WTC11 (cell line): Measurements from ENCODE around the gene MKLN1. TPM values are rescaled to one million over a fixed set of nuclear protein-coding genes. Genes with fewer than 3 reads are reported as not detected.

Source experiments
- ATAC-seq: fragments of 200-7000 bp; cut with Tn5 transposase; 2 replicates; pipeline ENCODE4 v1.10.0; 2021; ENCODE audit warnings: mild to moderate bottlenecking, moderate library complexity
- CTCF ChIA-PET: fragments of 300-600 bp; sonication (Branson Sonifier 250); formaldehyde crosslinking; loops from one replicate; lab custom pipeline; 2021; ENCODE audit warnings: antibody characterized with exemption; lab: Charles Lee
- POLR2A ChIA-PET: fragments of 350-600 bp; sonication (Branson Sonifier 250); formaldehyde crosslinking; loops from one replicate; lab custom pipeline; 2021; ENCODE audit warnings: antibody characterized with exemption; lab: Charles Lee
- DNase-seq: peaks from one replicate; pipeline ENCODE4 v3.0.0; 2021; ENCODE audit warnings: low spot score
- H3K27ac Mint-ChIP-seq: 2 replicates; pipeline ENCODE4 v1.8.0; 2021; ENCODE audit warnings: mixed read lengths
- H3K27me3 Mint-ChIP-seq: 2 replicates; pipeline ENCODE4 v1.8.0; 2021; ENCODE audit warnings: low read depth, mild to moderate bottlenecking, moderate library complexity, mixed read lengths
- H3K36me3 Mint-ChIP-seq: 2 replicates; pipeline ENCODE4 v1.8.0; 2021; ENCODE audit warnings: mixed read lengths
- H3K4me1 Mint-ChIP-seq: 2 replicates; pipeline ENCODE4 v1.8.0; 2022; ENCODE audit warnings: mixed read lengths
- H3K4me3 Mint-ChIP-seq: 2 replicates; pipeline ENCODE4 v1.8.0; 2021; ENCODE audit warnings: mild to moderate bottlenecking, moderate library complexity, mixed read lengths
- H3K9me3 Mint-ChIP-seq: 2 replicates; pipeline ENCODE4 v1.8.0; 2021; ENCODE audit warnings: mixed read lengths
- AFF4 ChIP-seq: sonication (generic); formaldehyde crosslinking; IDR thresholded peaks from 2 replicates; pipeline ENCODE4 v1.8.1; 2023; ENCODE audit warnings: mild to moderate bottlenecking, missing genetic modification reagents, borderline replicate concordance
- ATF6 ChIP-seq: sonication (generic); formaldehyde crosslinking; IDR thresholded peaks from 2 replicates; pipeline ENCODE4 v1.8.1; 2023; ENCODE audit warnings: mild to moderate bottlenecking, missing genetic modification reagents
- GABPB1 ChIP-seq: sonication (generic); formaldehyde crosslinking; IDR thresholded peaks from 2 replicates; pipeline ENCODE4 v1.8.1; 2023; ENCODE audit warnings: mild to moderate bottlenecking, missing genetic modification reagents
- RORB ChIP-seq: fragments of 250-450 bp; sonication (Bioruptor Pico); IDR thresholded peaks from 2 replicates; pipeline ENCODE4 v1.9.0; 2021; ENCODE audit warnings: mild to moderate bottlenecking
- SP1 ChIP-seq: sonication (generic); formaldehyde crosslinking; conservative IDR thresholded peaks from 2 replicates; pipeline ENCODE4 v1.8.1; 2022; ENCODE audit warnings: missing genetic modification reagents
- ZNF423 ChIP-seq: fragments of 250-450 bp; sonication (Bioruptor Pico); IDR thresholded peaks from 2 replicates; pipeline ENCODE4 v2.1.2; 2022; ENCODE audit warnings: mild to moderate bottlenecking, moderate library complexity
- total RNA-seq: library from RNA; stranded (reverse); gene quantifications from 3 replicates; pipeline ENCODE4 v1.2.3, GENCODE V29; 2021
- TF ChIP-seq, protein P1 (sequence below): fragments of 250-450 bp; sonication (Bioruptor Pico); conservative IDR thresholded peaks from 2 replicates; pipeline ENCODE4 v1.9.0; 2021; ENCODE audit warnings: mild to moderate bottlenecking
- TF ChIP-seq, protein P2 (sequence below): sonication (generic); formaldehyde crosslinking; IDR thresholded peaks from 2 replicates; pipeline ENCODE4 v1.8.1; 2022; ENCODE audit warnings: low read depth, missing genetic modification reagents, borderline replicate concordance

The MKLN1 gene
- total RNA-seq, 1 experiment from 2014 or later, result 37.6 TPM

DNA sequence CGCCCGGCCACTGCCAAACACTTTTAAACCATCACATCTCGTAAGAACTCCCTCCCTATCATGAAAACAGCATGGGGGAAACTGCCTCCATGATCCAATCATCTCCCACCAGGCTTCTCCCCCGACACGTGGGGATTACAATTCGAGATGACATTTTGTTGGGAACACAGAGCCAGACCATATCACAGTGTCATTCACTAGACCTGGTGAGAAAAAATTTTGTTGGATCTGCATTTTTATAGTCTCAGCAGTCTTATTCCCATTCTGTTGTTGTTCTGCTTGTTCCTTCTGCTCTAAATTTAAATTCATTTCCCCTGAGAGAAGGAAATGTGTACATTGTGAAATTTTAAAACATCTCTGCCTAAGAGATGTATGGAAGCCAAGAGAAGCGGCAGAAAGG is 4.8 kb upstream of the MKLN1 start:
- Mint-ChIP-seq H3K27ac (peak overlapping the region; percentile 34), H3K36me3 (no peaks in the 10 kb centered on the region), H3K27me3 (no peaks in the 10 kb centered on the region), H3K9me3 (no peaks in the 10 kb centered on the region), H3K4me3 (no peak overlapping the region), H3K4me1 (peaks cover 28% of the 10 kb centered on the region)
- DNase-seq (no peak), ATAC-seq (no peak)
- TF ChIP-seq ZNF423 (CRISPR knock-in tag), result no peak
- TF ChIP-seq RORB (CRISPR knock-in tag), result no peak
- TF ChIP-seq, protein P1, sequence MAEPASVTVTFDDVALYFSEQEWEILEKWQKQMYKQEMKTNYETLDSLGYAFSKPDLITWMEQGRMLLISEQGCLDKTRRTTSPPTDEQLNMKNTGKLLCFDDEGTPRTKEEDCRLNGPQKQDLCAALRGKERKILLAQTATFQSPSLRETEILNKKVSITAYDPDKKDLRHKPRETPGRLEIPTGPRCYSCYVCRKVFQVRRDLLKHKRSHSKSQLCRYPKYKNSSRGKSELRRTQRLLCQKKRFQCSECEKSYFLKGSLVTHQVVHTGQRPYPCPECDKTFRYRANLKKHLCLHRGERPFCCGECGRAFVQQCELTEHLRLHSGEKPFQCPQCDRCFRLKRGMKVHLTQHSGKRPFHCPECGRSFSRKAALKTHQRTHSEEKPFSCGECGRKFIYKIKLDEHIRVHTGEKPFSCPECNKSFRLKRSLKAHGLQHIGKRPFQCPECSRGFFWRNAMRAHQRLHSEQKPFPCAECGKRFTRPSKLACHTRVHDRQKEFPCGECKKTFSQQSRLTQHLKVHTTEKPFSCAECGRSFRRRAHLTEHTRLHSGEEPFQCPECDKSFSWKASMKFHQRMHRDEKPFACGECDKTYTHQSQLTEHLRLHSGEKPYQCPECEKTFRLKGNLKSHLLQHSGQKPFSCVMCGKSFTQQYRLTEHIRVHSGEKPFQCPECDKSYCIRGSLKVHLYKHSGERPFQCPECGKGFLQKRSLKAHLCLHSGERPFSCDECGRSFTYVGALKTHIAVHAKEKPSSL (CRISPR knock-in tag), result no peak
- CTCF ChIA-PET, result interaction anchor here (0.6 kb wide), 1 partner anchor 7 kb away, joined by 3 read pairs; no protein-coding TSS in a partner anchor
- POLR2A ChIA-PET, result interaction anchor here (0.7 kb wide), 1 partner anchor 1241 kb away, joined by 10 read pairs; no protein-coding TSS in a partner anchor

DNA sequence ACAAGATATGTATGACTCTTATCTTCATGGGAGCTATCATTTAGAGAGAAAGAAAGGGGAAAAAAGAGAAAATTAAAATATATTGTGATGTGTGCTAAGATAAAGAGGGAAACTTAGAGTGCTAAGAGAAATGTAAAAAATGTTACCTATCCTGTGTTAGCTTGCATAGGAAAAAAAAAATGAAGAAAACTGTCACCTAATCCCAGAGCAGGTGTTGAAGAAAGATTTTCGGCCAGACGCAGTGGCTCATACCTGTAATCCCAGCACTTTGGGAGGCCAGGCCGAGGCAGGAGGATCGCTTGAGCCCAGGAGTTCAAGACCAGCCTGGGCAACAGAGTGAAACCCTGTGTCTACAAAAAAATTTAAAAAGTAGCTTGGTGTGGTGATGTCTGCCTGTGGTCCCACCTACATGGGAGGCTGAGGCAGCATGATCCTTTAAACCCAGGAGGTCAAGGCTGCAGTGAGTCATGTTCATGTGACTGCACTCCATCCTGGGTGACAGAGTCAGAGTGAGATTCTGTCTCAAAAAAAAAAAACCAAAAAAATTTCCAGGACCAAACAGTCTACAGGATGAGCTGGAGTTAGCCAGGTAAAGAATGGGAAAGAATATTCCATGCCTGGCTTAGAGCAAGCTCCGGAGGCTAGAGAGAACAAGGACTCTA is 2.4 kb upstream of the MKLN1 start:
- H3K9me3 Mint-ChIP-seq, result no peaks in the 10 kb centered on the region
- DNase-seq (no peak), ATAC-seq (no peak)
- TF ChIP-seq ATF6 (no peak), AFF4 (CRISPR knock-in tag) (no peak), SP1 (no peak)
- POLR2A ChIA-PET, result interaction anchor here (0.6 to 1.1 kb wide), 2 partner anchors 11 to 14 kb away, joined by 3 read pairs; no protein-coding TSS in a partner anchor
- 0 out of 2 replicates have a peak, but pooled peaks cover 4% of the 10 kb centered on the region for H3K36me3 Mint-ChIP-seq
- no peaks in the 10 kb centered on the region for H3K27me3 Mint-ChIP-seq
- no peak overlapping the region for H3K4me3 Mint-ChIP-seq
- 0 out of 2 replicates have a peak overlapping the region, but pooled peaks have one; percentile 10 for H3K27ac Mint-ChIP-seq
- CTCF ChIA-PET, result interaction anchor here (1.6 kb wide), 1 partner anchor 13 kb away, joined by 5 read pairs; no protein-coding TSS in a partner anchor
- peaks cover 41% of the 10 kb centered on the region for H3K4me1 Mint-ChIP-seq

DNA sequence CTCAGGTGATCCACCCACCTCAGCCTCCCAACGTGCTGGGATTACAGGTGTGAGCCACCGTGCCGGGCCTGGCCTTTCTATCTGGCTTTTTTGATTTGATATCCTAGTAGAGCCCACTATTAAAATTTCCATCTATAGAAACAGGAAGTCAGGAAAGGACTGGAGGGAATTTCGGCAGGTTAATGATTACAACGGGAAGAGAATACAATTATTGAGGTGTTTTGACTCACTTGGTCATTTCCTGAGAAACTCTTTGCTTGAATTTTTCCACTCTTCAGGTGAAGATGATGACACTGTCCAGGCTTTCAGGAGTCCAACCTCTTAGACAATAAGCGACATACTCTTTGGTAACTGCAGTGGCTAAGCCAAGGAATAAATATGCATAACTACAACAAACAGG is 1.1 kb upstream of the MKLN1 start:
- no peaks in the 10 kb centered on the region for H3K9me3 Mint-ChIP-seq
- H3K36me3 Mint-ChIP-seq, result 0 out of 2 replicates have a peak, but pooled peaks cover 4% of the 10 kb centered on the region
- CTCF ChIA-PET, result interaction anchor here (1.0 to 1.9 kb wide), 3 partner anchors 10 to 21 kb away, joined by 3 to 8 read pairs (median 4); no protein-coding TSS in a partner anchor
- peak; percentile 27; the same call in 1 of the 2 replicates for TF ChIP-seq GABPB1 (CRISPR knock-in tag)
- TF ChIP-seq, protein P2, sequence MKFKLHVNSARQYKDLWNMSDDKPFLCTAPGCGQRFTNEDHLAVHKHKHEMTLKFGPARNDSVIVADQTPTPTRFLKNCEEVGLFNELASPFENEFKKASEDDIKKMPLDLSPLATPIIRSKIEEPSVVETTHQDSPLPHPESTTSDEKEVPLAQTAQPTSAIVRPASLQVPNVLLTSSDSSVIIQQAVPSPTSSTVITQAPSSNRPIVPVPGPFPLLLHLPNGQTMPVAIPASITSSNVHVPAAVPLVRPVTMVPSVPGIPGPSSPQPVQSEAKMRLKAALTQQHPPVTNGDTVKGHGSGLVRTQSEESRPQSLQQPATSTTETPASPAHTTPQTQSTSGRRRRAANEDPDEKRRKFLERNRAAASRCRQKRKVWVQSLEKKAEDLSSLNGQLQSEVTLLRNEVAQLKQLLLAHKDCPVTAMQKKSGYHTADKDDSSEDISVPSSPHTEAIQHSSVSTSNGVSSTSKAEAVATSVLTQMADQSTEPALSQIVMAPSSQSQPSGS (CRISPR knock-in tag), result no peak
- peaks cover 44% of the 10 kb centered on the region for H3K4me1 Mint-ChIP-seq
- POLR2A ChIA-PET, result interaction anchor here (1.5 kb wide), 1 partner anchor 217 kb away, joined by 5 read pairs; no protein-coding TSS in a partner anchor
- H3K27me3 Mint-ChIP-seq, result no peaks in the 10 kb centered on the region
- ATAC-seq (no peak), DNase-seq (no peak)
- no peak overlapping the region for H3K27ac Mint-ChIP-seq
- H3K4me3 Mint-ChIP-seq, result peak overlapping the region; percentile 97
